H1 (cell line): Measurements from ENCODE around the gene SYNJ1. TPM values are rescaled to one million over a fixed set of nuclear protein-coding genes. Genes with fewer than 3 reads are reported as not detected.

Experiments
- CTCF ChIA-PET: fragments of 300-600 bp; sonication (Branson Sonifier 250); formaldehyde crosslinking; loops from one replicate; lab custom pipeline; 2021; ENCODE audit not compliant: partially characterized antibody; lab: Charles Lee
- POLR2A ChIA-PET: fragments of 300-600 bp; sonication (Branson Sonifier 250); formaldehyde crosslinking; loops from one replicate; lab custom pipeline; 2021; ENCODE audit warnings: inconsistent platforms; ENCODE audit not compliant: partially characterized antibody; lab: Charles Lee
- DNase-seq, 2 experiments: peaks; one replicate each; pipeline versions ENCODE4 v3.0.0 to v3.0.0-alpha.2; 2010 to 2022; ENCODE audit warnings: low spot score in 2 of 2, low read depth in 1 of 2, mixed read lengths in 1 of 2
- FAIRE-seq: peaks from 2 replicates; lab custom pipeline; 2011; peaks lifted over from hg19 to GRCh38; lab: Jason Lieb, UNC
- H2AFZ ChIP-seq: 2 replicates; pipeline ENCODE4 v1.8.1; 2012; ENCODE audit warnings: low read length, inconsistent platforms
- H2AK5ac ChIP-seq: 2 replicates; pipeline ENCODE4 v1.6.1; 2013; ENCODE audit warnings: low read depth, low read length
- H2BK120ac ChIP-seq: replicated peaks from 2 replicates; pipeline ENCODE3; 2013; ENCODE audit warnings: low read depth, low read length, inconsistent platforms
- H2BK12ac ChIP-seq: 2 replicates; pipeline ENCODE4 v1.6.1; 2013; ENCODE audit warnings: low read depth, low read length
- H2BK15ac ChIP-seq: 2 replicates; pipeline ENCODE4 v1.6.1; 2013; ENCODE audit warnings: low read length
- H2BK20ac ChIP-seq: 2 replicates; pipeline ENCODE4 v1.6.1; 2013; ENCODE audit warnings: low read length
- H2BK5ac ChIP-seq: 2 replicates; pipeline ENCODE4 v1.6.1; 2013; ENCODE audit warnings: low read depth, low read length
- H3K14ac ChIP-seq: 2 replicates; pipeline ENCODE4 v1.6.1; 2013; ENCODE audit warnings: inconsistent platforms; ENCODE audit not compliant: insufficient read length
- H3K18ac ChIP-seq: 2 replicates; pipeline ENCODE4 v1.6.1; 2013; ENCODE audit warnings: low read length; ENCODE audit errors: extremely low read depth
- H3K23ac ChIP-seq: 2 replicates; pipeline ENCODE4 v1.6.1; 2013; ENCODE audit warnings: inconsistent platforms; ENCODE audit not compliant: insufficient read length
- H3K23me2 ChIP-seq: 2 replicates; pipeline ENCODE4 v1.6.1; 2013; ENCODE audit warnings: low read depth, low read length
- H3K27ac ChIP-seq: 2 replicates; pipeline ENCODE4 v1.6.1; 2011; ENCODE audit warnings: low read depth, low read length, inconsistent platforms
- H3K27me3 ChIP-seq, 4 experiments: replicated peaks in 1 of 4; 1 replicate in 1 of 4; 2 replicates in 3 of 4; pipeline versions ENCODE4 v1.6.1 to v1.8.1; 2011 to 2013; ENCODE audit warnings: low read length in 3 of 4, mild to moderate bottlenecking in 3 of 4, inconsistent platforms in 2 of 4, mixed read lengths in 2 of 4, moderate library complexity in 1 of 4; ENCODE audit not compliant: control insufficient read depth in 3 of 4, insufficient read depth in 3 of 4; ENCODE audit errors: extremely low read depth in 1 of 4
- H3K36me3 ChIP-seq, 4 experiments: 2 replicates each; pipeline versions ENCODE4 v1.6.1 to v1.8.1; 2011 to 2013; ENCODE audit warnings: mild to moderate bottlenecking in 4 of 4, low read length in 3 of 4, moderate library complexity in 2 of 4, control low read depth in 1 of 4, inconsistent platforms in 1 of 4; ENCODE audit not compliant: insufficient read depth in 4 of 4, control insufficient read depth in 2 of 4
- H3K4ac ChIP-seq: replicated peaks from 2 replicates; pipeline ENCODE3; 2013; ENCODE audit warnings: low read length, low read depth, mixed read lengths, inconsistent platforms; ENCODE audit not compliant: insufficient read length
- H3K4me1 ChIP-seq, 4 experiments: replicated peaks in 1 of 4; 1 replicate in 1 of 4; 2 replicates in 3 of 4; pipeline versions ENCODE4 v1.6.1 to v1.8.1; 2011 to 2013; ENCODE audit warnings: low read length in 3 of 4, inconsistent platforms in 2 of 4, mixed read lengths in 1 of 4; ENCODE audit not compliant: insufficient read depth in 4 of 4, control insufficient read depth in 3 of 4
- H3K4me2 ChIP-seq, 2 experiments: 2 replicates each; pipeline versions ENCODE4 v1.6.1 to v1.8.1; 2011 to 2013; ENCODE audit warnings: low read depth in 2 of 2, low read length in 2 of 2, control low read depth in 1 of 2, inconsistent platforms in 1 of 2, mild to moderate bottlenecking in 1 of 2; ENCODE audit not compliant: insufficient read depth in 1 of 2
- H3K4me3 ChIP-seq, 4 experiments: fragments of 200-600, 300-600 bp in 1 of 4; sonication (generic), shearing (Covaris generic), sonication (Bioruptor Twin) in 1 of 4; 2 replicates each; pipeline versions ENCODE4 v1.5.1 to v1.8.1; 2011 to 2016; ENCODE audit warnings: low read length in 4 of 4, low read depth in 3 of 4, control low read depth in 2 of 4, inconsistent platforms in 2 of 4, mild to moderate bottlenecking in 2 of 4, mixed read lengths in 1 of 4, moderate library complexity in 1 of 4; ENCODE audit not compliant: insufficient read depth in 2 of 4; ENCODE audit errors: extremely low read depth in 1 of 4
- H3K56ac ChIP-seq: replicated peaks from 2 replicates; pipeline ENCODE3; 2013; ENCODE audit warnings: low read depth, mild to moderate bottlenecking, mixed read lengths, low read length, inconsistent platforms; ENCODE audit not compliant: insufficient read length
- H3K79me1 ChIP-seq: 2 replicates; pipeline ENCODE4 v1.6.1; 2013; ENCODE audit warnings: low read depth, low read length, control low read depth
- H3K79me2 ChIP-seq, 2 experiments: 2 replicates each; pipeline versions ENCODE4 v1.6.1 to v1.8.1; 2012 to 2013; ENCODE audit warnings: low read length in 2 of 2, mild to moderate bottlenecking in 2 of 2, inconsistent platforms in 1 of 2; ENCODE audit not compliant: insufficient read depth in 2 of 2, control insufficient read depth in 1 of 2
- H3K9ac ChIP-seq, 4 experiments: replicated peaks in 1 of 4; 1 replicate in 1 of 4; 2 replicates in 3 of 4; pipeline versions ENCODE4 v1.6.1 to v1.8.1; 2011 to 2013; ENCODE audit warnings: low read depth in 3 of 4, low read length in 3 of 4, control low read depth in 2 of 4, mild to moderate bottlenecking in 2 of 4, moderate library complexity in 2 of 4, inconsistent platforms in 1 of 4; ENCODE audit errors: extremely low read depth in 1 of 4
- H3K9me3 ChIP-seq, 2 experiments: 2 replicates each; pipeline versions ENCODE4 v1.6.1 to v1.8.1; 2012 to 2013; ENCODE audit warnings: mild to moderate bottlenecking in 2 of 2, moderate library complexity in 2 of 2, control low read depth in 1 of 2, inconsistent platforms in 1 of 2, low read depth in 1 of 2, low read length in 1 of 2, mixed read lengths in 1 of 2; ENCODE audit not compliant: insufficient read depth in 2 of 2
- H4K20me1 ChIP-seq, 2 experiments: replicated peaks in 1 of 2; 2 replicates each; pipeline versions ENCODE3 to v1.8.1; 2011 to 2013; ENCODE audit warnings: inconsistent platforms in 2 of 2, low read length in 2 of 2, mild to moderate bottlenecking in 1 of 2; ENCODE audit not compliant: insufficient read depth in 2 of 2, control insufficient read depth in 1 of 2
- H4K5ac ChIP-seq: 2 replicates; pipeline ENCODE4 v1.6.1; 2013; ENCODE audit warnings: low read length, low read depth, mixed read lengths, inconsistent platforms; ENCODE audit not compliant: insufficient read length
- H4K8ac ChIP-seq: 2 replicates; pipeline ENCODE4 v1.8.0; 2013; ENCODE audit warnings: mild to moderate bottlenecking, moderate library complexity, low read length, inconsistent platforms; ENCODE audit not compliant: insufficient read depth; ENCODE audit errors: extremely low read depth
- H4K91ac ChIP-seq: replicated peaks from 2 replicates; pipeline ENCODE3; 2013; ENCODE audit warnings: low read length, mixed read lengths, inconsistent platforms; ENCODE audit not compliant: insufficient read length
- ASH2L ChIP-seq: fragments of 200-600, 300-600 bp; sonication (generic); IDR thresholded peaks from one replicate; pipeline ENCODE4 v1.7.1; 2017; ENCODE audit warnings: low read length
- BACH1 ChIP-seq: IDR thresholded peaks from 2 replicates; pipeline ENCODE4 v1.6.1; 2012; ENCODE audit warnings: low read length, improper control_type of control experiment
- HDAC6 ChIP-seq: IDR thresholded peaks from one replicate; pipeline ENCODE4 v1.7.1; 2012; ENCODE audit warnings: low read depth, mild to moderate bottlenecking, inconsistent platforms, low read length, moderate library complexity
- KDM1A ChIP-seq: fragments of 200-600, 300-600 bp; sonication (generic); IDR thresholded peaks from 2 replicates; pipeline ENCODE4 v1.7.1; 2016; ENCODE audit warnings: mild to moderate bottlenecking, low read length, borderline replicate concordance
- SIX5 ChIP-seq: IDR thresholded peaks from 2 replicates; pipeline ENCODE4 v1.6.1; 2011; ENCODE audit warnings: mild to moderate bottlenecking, low read depth, low read length
- WGBS, 2 experiments: shearing (Covaris generic) in 1 of 2; methylation state at CpG; one replicate each; pipeline versions ENCODE4 v1.1.6 to v1.1.7; 2013 to 2015; ENCODE audit warnings: low lambda C conversion rate in 2 of 2, mixed read lengths in 2 of 2, inconsistent platforms in 1 of 2, low coverage in 1 of 2, missing lambda C conversion rate in 1 of 2; ENCODE audit not compliant: insufficient replicate concordance in 2 of 2, insufficient coverage in 1 of 2, insufficient read length in 1 of 2; ENCODE audit errors: extremely low coverage in 1 of 2, missing lambda C conversion rate in 1 of 2; 5-methylcytosine and 5-hydroxymethylcytosine counted together
- polyA plus RNA-seq, 7 experiments: library from polyadenylated mRNA; depleted of rRNA in 3 of 7; stranded (reverse) in 5 of 7; unstranded in 2 of 7; fragments of >200 nt in 5 of 7; fragments of 200-250 nt in 2 of 7; gene quantifications; 1 replicate in 5 of 7; 2 replicates in 1 of 7; 4 replicates in 1 of 7; pipeline versions ENCODE4 v1.2.1 to v1.2.3, GENCODE V29; 2011 to 2013; ENCODE audit warnings: missing spikeins in 2 of 7, mixed read lengths in 2 of 7
- total RNA-seq: library from RNA; stranded (reverse); fragmentation: NEBNext Ultra II Directional; extraction: Animal tissue kit (Norgen Biotek cat#: 25700); gene quantifications from 2 replicates; pipeline ENCODE4 v1.2.1, GENCODE V29; 2021

Gene SYNJ1
- total and polyA plus RNA-seq, 2 of the 8 experiments (the other 6 are each of a cell fraction or from before 2014, with no cell fraction given): 1.3 to 4.3 TPM

DNA sequence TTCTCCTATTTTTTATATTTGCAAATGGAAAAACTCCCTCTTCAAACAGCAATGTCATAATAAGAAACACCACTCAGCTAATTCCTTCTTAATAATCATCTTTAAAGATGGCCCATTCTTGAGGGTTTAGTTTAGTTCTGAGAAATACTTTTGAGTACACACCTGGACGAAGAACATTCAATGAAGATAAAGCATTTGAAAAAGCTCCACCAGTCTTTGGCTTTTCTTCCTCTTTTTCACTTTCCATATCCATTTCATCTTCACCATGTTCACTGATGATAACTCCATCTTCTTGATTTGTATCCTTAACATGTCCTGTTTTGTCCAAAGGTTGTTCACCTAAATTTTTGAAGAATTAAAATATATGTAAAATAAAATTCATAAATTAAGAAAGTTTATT, 36.4 kb upstream of the SYNJ1 start:
- no peak overlapping the region for H2BK20ac ChIP-seq
- no peak overlapping the region for H3K18ac ChIP-seq
- no peaks in the 10 kb centered on the region for H3K27me3 ChIP-seq
- peaks cover 18 to 50% of the 10 kb centered on the region in 2 experiments for H3K79me2 ChIP-seq
- no peak overlapping the region for H4K91ac ChIP-seq
- no peak overlapping the region for H3K23ac ChIP-seq
- no peak overlapping the region for H4K8ac ChIP-seq
- no peak overlapping the region for H2BK12ac ChIP-seq
- DNase-seq (no peak), FAIRE-seq (no peak)
- no peak overlapping the region for H4K5ac ChIP-seq
- H3K4me2 ChIP-seq: no peak overlapping the region
- ChIA-PET CTCF (interaction anchor here (0.6 to 2.0 kb wide), 4 partner anchors 10 to 400 kb away, joined by 3 to 6 read pairs (median 4); no protein-coding TSS in a partner anchor), POLR2A (interaction anchor here (1.2 kb wide), 1 partner anchor 17 kb away, joined by 3 read pairs; no protein-coding TSS in a partner anchor)
- H2BK5ac ChIP-seq: no peak overlapping the region
- H3K9me3 ChIP-seq: no peaks in the 10 kb centered on the region
- H2BK15ac ChIP-seq: no peak overlapping the region
- H3K14ac ChIP-seq: no peak overlapping the region
- H2AK5ac ChIP-seq: no peak overlapping the region
- no peaks in the 10 kb centered on the region; the same call in 1 of the 2 replicates for H3K23me2 ChIP-seq
- H3K36me3 ChIP-seq: peaks cover 15 to 85% (median 55%) of the 10 kb centered on the region in 4 experiments
- H3K56ac ChIP-seq: no peak overlapping the region
- H3K9ac ChIP-seq: no peak overlapping the region
- no peak overlapping the region for H3K27ac ChIP-seq
- H3K79me1 ChIP-seq: peaks cover 5% of the 10 kb centered on the region; the same call in 1 of the 2 replicates
- H2BK120ac ChIP-seq: no peak overlapping the region
- no peaks in the 10 kb centered on the region; a peak in 1 of 7 replicates for H3K4me1 ChIP-seq
- H4K20me1 ChIP-seq: peaks cover 8 to 11% of the 10 kb centered on the region in 2 experiments
- WGBS, 2 experiments: 88% methylated on average over 1 of the region's 1 CpG; no CpG with 5 or more reads in 1 of the 2 experiments
- no peak overlapping the region for H3K4me3 ChIP-seq
- no peak overlapping the region for H2AFZ ChIP-seq
- TF ChIP-seq ASH2L (no peak), BACH1 (no peak), SIX5 (no peak), KDM1A (no peak), HDAC6 (no peak)
- no peak overlapping the region for H3K4ac ChIP-seq
